Occipital lobe (tissue), 2 donors: ENCODE results near the gene TTC16. TPM values are rescaled to one million over a fixed set of nuclear protein-coding genes. Genes with fewer than 3 reads are reported as not detected.

Experiments
- DNase-seq: peaks from one replicate; lab custom pipeline; 2025; lab: John Stamatoyannopoulos, UW
- total RNA-seq: library from RNA; depleted of rRNA; stranded (reverse); fragments of >200 nt; gene quantifications from one replicate; pipeline ENCODE4 v1.2.3, GENCODE V29; 2014

TTC16 gene
- total RNA-seq, 1 donor from 2014 or later: not detected

DNA sequence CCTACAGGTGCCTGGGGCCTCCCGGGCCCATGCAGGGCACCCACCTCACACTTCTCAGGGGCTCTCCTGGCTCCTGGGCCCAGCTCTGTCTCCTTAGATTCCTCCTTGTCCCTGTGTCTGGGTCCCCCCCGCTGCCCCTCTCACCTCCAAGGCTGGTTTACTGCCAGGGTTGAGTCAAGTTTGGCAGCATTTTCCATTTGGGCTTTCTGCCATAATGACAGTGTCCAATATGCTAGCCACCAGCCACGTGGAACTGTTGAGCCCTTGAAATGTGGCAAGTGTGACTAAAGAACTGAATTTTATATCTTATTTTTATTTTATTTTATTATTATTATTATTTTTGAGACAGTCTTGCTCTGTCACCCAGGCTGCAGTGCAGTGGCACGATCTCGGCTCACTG, 1.9 kb downstream of the TTC16 start:
- no peak for DNase-seq

DNA sequence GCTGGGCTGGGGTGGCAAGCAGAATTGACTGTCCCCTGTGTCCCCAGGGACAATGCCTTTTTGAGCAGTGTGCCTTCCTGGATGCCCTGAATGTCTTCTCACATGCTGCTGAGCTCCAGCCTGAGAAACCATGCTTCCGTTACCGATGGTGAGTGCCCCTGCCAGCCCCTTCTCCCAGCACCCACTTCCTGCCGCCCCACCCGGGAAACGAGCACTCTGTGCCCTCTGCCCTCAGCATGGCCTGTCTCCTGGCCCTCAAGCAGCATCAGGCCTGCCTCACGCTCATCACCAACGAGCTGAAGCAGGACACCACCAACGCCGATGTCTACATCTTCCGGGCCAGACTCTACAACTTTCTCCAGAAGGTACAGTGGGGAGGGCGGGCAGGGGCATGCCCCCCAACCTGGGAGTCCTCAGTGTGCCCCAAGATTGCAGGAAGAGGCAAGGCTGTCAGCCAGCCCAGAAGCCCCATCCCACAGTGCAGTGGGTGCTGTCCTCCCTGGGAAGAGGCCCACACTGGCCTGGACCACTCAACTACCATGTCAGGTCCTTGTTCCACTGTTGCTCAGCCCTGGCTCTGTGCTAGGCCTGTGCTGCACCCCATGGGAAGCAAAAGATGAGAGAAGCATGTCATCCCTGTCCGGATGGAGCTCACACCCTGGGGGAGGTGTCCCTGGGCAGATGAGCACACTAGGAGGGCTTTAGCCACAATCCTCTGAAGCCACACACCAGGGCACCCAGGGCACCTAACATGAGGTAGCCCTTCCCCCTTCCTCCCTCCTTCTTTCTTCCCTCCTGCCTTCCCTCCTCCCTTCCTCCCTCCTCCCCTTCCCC, 4.4 kb downstream of the TTC16 start:
- no peak for DNase-seq

DNA sequence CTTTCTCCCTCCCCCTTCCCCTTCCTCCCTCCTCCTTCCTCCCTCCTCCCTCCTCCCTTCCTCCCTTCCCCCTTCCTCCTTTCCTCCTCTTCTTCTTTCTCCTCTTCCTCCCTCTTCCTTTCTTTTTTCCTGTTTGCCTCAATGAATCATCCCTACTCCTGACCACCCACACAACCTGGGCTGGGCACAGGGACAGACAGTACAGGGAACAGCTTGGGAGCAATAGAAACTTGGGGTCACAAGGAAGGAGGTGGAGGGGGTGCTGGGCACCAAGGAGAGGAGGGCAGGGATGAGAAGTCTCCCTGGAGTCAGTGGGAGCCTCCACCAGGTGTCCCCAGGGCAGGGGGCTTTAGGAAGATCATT, 5.0 kb downstream of the TTC16 start:
- DNase-seq: no peak

- no peak for DNase-seq
Measured at GRCh38 chr9:127721391-127721821, 5.5 kb downstream of the TTC16 start.

GRCh38 chr9:127722055-127722745, 6.3 kb downstream of the TTC16 start:
- DNase-seq: no peak

DNA sequence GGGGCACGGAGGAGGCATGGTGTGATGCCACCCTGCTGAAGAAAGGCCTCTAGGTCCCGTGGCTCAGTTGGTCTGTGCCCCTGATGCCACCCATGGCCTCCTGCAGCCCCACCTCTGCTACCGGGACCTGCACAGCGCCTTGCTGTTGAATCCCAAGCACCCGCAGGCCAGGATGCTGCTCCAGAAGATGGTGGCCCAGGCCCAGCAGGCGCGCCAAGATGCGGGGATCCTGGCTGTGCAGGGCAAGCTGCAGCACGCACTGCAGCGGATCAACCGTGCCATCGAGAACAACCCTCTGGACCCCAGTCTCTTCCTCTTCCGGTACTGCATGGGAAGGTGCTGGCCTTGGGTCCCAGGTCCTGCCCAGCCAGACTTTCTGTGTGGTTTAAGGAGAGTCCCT, 7.1 kb downstream of the TTC16 start:
- no peak for DNase-seq

DNA sequence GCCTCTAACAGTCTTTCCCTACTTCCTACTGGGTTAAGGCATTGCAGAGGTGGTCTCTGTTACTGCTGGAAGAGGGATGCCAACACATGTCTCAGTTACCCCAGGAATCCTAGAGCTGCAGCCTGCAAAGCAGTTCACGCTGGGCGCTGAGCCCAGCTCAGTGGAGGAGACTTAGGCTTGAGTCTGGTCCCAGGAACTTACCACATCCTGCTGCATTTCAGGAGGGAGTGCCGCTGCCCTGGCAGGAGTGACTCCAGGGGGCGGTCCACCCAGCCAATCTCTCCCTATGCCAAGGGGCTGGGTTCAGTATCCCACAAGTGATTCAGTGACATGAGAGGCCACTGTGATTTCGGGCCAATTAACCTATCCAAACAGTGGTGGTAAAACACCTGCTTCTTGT, 7.6 kb downstream of the TTC16 start:
- no peak for DNase-seq

DNA sequence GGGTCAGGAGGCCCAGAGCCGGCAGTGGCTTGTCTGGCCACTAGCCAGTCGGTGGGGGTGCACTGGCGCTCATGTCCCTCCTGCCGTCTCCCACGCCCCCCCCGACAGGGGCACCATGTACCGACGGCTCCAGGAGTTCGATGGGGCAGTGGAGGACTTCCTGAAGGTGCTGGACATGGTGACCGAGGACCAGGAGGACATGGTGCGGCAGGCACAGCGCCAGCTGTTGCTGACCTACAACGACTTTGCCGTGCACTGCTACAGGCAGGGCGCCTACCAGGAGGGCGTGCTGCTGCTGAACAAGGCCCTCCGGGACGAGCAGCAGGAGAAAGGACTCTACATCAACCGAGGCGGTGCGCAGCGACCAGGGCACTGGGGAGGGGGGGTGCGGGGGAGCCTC, 8.1 kb downstream of the TTC16 start:
- no peak for DNase-seq

DNA sequence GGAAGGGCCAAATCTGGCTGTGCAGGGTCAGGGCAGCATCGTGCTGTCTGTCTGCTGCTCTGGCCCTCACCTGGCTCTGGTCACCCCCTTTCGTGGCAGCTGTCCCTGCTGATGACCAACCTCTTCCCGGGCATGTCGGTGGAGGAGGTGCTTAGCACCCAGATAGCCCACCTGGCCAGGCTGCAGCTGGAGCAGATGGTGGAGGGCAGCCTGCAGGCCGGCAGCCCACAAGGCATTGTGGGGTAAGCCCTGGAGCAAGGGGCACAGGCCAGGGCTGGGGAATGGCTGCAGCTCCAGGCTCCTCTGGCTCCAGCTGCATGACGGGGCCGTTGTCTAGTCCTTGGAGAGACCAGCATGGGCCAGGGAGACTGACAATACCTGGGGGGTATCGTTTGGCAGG, 11.0 kb downstream of the TTC16 start:
- DNase-seq: no peak

GRCh38 chr9:127728808-127729207, 12.9 kb downstream of the TTC16 start:
- no peak for DNase-seq

- no peak for DNase-seq
Measured at GRCh38 chr9:127729522-127730256, 13.8 kb downstream of the TTC16 start.

GRCh38 chr9:127730262-127730661, 14.4 kb downstream of the TTC16 start:
- no peak for DNase-seq

- DNase-seq: no peak
Measured at GRCh38 chr9:127730799-127731410, 15.0 kb downstream of the TTC16 start.

- no peak for DNase-seq
Measured at GRCh38 chr9:127731938-127732337, 16.1 kb downstream of the TTC16 start.

GRCh38 chr9:127732444-127732843, 16.6 kb downstream of the TTC16 start:
- DNase-seq: no peak

DNA sequence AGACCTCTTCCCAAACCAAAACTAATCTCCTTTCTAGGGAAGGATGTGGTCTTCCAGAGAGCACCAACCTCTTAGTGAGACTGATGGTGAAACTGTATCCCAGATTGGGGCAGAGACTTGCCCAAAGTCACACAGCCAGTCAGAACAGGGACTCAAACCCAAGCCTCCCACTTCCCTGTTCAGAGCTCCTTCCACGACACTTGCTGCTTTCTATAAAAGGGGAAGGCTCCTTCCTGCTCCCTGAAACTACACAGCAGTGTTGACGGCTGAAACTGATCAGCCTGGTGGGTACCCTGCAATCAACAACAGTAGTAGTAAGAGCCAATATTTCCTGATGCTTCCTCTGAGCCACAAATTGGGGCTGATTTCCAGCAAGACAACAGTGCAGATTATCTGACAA, 17.7 kb downstream of the TTC16 start:
- no peak for DNase-seq

- DNase-seq: no peak
Measured at GRCh38 chr9:127734247-127734746, 18.4 kb downstream of the TTC16 start.

DNA sequence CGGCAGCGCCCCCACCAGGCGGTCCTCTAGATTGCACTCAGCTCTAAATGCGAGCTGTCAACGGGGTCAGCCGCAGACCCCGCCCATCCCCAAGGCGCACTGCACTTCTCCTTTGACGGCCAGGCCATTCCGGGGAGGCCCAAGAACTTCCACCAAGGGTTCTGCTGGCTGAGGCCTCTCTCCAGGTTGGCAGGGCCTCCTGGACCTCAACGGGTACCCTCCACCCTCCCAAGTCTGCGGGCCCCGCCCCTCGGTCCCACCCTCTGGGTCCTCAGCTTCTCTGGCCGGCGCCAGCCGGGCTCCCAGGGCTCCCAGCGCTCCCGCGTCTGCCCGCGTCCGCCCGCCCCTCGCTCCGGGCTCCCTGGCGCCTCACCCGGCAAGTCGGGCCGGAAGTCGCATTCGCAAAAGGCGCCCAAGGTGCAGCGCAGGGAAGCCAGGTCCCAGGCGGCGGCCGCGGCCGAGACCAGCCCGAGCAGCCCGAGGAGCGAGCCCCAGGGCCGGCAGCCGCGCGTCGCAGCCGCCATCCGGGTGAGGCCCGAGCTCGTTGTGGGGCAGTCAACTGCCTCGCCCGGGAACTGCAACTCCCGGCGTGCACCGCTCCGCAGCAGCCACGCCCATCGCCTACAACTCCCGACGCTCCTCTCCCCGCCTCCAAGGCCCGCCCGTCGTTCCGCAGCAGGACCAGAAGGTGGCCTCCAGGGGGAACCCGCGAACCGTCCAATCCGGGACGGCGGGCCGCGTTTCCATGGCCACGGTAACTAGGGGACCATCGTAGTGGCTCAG, 19.1 kb downstream of the TTC16 start, which contains the start of gene TOR2A:
Gene TOR2A, minus strand, starts transcription at position 548 of the 783 bp plus-strand sequence. Its CDS starts 24 bp downstream, at position 524.
- DNase-seq: peak; percentile 98

DNA sequence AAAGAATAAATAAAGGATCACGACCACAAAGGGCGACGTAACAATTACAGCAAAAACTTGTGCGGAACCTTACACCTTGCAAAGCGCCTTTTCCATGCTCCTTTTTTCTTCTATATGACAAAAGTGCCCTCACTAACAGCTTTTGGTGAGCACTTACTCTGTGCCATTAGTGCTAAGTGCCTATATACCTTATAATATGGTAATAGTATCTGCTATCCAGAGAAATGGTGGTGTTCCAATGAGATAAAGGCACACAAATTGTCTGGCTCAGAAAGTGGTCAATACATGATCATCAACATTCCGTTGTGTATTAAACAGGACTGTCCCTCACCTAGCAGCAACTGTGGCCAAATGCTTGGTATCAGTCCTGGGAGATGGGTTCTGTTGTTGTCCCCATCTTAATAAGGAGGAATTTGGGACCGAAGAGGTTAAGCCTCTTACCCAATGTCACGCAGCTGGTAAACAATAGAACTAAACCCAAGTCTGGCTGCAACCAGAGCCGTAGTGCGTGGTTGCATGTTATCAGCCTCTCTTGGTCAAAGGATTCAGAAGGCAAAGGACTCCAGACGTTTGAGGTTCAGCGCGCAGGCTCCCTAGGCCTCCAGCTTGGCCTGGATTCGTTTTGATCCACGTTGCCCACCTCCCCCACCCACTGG, 19.8 kb downstream of the TTC16 start:
- DNase-seq: no peak

GRCh38 chr9:127738666-127739065, 22.8 kb downstream of the TTC16 start:
- no peak for DNase-seq
